DND-41 (cell line): ENCODE measurements around the gene RBM22.

Experiments used
- CTCF ChIP-seq: IDR thresholded peaks from 2 replicates; pipeline ENCODE4 v1.5.1; 2012; ENCODE audit warnings: borderline replicate concordance, low read length, moderate library complexity, mild to moderate bottlenecking; ENCODE audit not compliant: poor library complexity, severe bottlenecking; ENCODE audit errors: extremely low read depth
- EZH2 ChIP-seq: IDR thresholded peaks from 3 replicates; pipeline ENCODE4 v1.6.1; 2012; ENCODE audit warnings: borderline replicate concordance, low read depth, mild to moderate bottlenecking, moderate library complexity, low read length, inconsistent platforms; ENCODE audit not compliant: severe bottlenecking

GRCh38 chr5:150676578-150676977, 24.3 kb downstream of the RBM22 start:
- TF ChIP-seq CTCF (no peak), EZH2 (no peak)
